Mammary epithelial cell (primary cell): ENCODE results near the gene NDFIP1.

ENCODE experiments used
- CTCF ChIP-seq, 2 donors: IDR thresholded peaks in 1 of 2; conservative IDR thresholded peaks in 1 of 2; 2 replicates each; pipeline ENCODE4 v1.5.1; 2011 to 2012; ENCODE audit warnings: inconsistent platforms in 2 of 2, low read length in 2 of 2, mild to moderate bottlenecking in 2 of 2, control low read depth in 1 of 2, low read depth in 1 of 2; ENCODE audit not compliant: insufficient read depth in 1 of 2; ENCODE audit errors: extremely low read depth in 1 of 2
- EZH2 ChIP-seq: IDR thresholded peaks from 2 replicates; pipeline ENCODE4 v1.6.1; 2012; ENCODE audit warnings: low read length, inconsistent platforms, borderline replicate concordance

- TF ChIP-seq EZH2 (no peak), CTCF (conservative IDR thresholded peaks at IDR 0.05 in 1 of 2, IDR thresholded peaks at IDR 0.05 in 1 of 2; ENCODE audit: extremely low read depth in 1 of 2, insufficient read depth in 1 of 2, low read depth in 1 of 2, low read length in 2 of 2) (no peak)
These were observed 25.9 kb downstream of the NDFIP1 start for GRCh38 chr5:142134331-142135010.
